Astrocyte (in vitro differentiated cells and primary cell): ENCODE data around the gene RTN3. TPM values are rescaled to one million over a fixed set of nuclear protein-coding genes. Genes with fewer than 3 reads are reported as not detected.

Experiments used
- DNase-seq: peaks from one replicate; pipeline ENCODE4 v3.0.0-alpha.2; 2010; ENCODE audit warnings: low read depth
- FAIRE-seq: peaks from 2 replicates; lab custom pipeline; 2011; peaks lifted over from hg19 to GRCh38; lab: Jason Lieb, UNC
- H2AFZ ChIP-seq: 2 replicates; pipeline ENCODE4 v1.6.0; 2012; ENCODE audit warnings: low read depth, low read length, inconsistent platforms
- H3K27ac ChIP-seq: 2 replicates; pipeline ENCODE4 v1.5.1; 2011; ENCODE audit warnings: low read depth, low read length, inconsistent platforms
- H3K27me3 ChIP-seq: 2 replicates; pipeline ENCODE4 v1.6.0; 2011; ENCODE audit warnings: low read length, inconsistent platforms; ENCODE audit not compliant: insufficient read depth
- H3K36me3 ChIP-seq: 2 replicates; pipeline ENCODE4 v1.5.1; 2011; ENCODE audit warnings: low read length, inconsistent platforms; ENCODE audit not compliant: insufficient read depth
- H3K4me1 ChIP-seq: 2 replicates; pipeline ENCODE4 v1.5.1; 2011; ENCODE audit warnings: low read length, inconsistent platforms; ENCODE audit not compliant: insufficient read depth
- H3K4me2 ChIP-seq: 2 replicates; pipeline ENCODE4 v1.6.0; 2012; ENCODE audit warnings: low read length, inconsistent platforms
- H3K4me3 ChIP-seq: 2 replicates; pipeline ENCODE4 v1.5.1; 2011; ENCODE audit warnings: low read depth, mild to moderate bottlenecking, low read length, inconsistent platforms; ENCODE audit not compliant: insufficient read depth
- H3K79me2 ChIP-seq: 2 replicates; pipeline ENCODE4 v1.6.0; 2012; ENCODE audit warnings: mild to moderate bottlenecking, low read length, inconsistent platforms; ENCODE audit not compliant: insufficient read depth
- H3K9ac ChIP-seq: 2 replicates; pipeline ENCODE4 v1.6.0; 2012; ENCODE audit warnings: mild to moderate bottlenecking, low read length, inconsistent platforms
- H3K9me3 ChIP-seq: 2 replicates; pipeline ENCODE4 v1.5.1; 2012; ENCODE audit warnings: low read depth, mild to moderate bottlenecking, low read length, inconsistent platforms; ENCODE audit not compliant: insufficient read depth
- H4K20me1 ChIP-seq: 2 replicates; pipeline ENCODE4 v1.6.0; 2012; ENCODE audit warnings: low read length, inconsistent platforms; ENCODE audit not compliant: insufficient read depth
- H3K27ac Mint-ChIP-seq: one replicate; pipeline ENCODE4 v1.8.0; 2021; ENCODE audit warnings: mild to moderate bottlenecking, mixed read lengths; ENCODE audit not compliant: unreplicated experiment
- H3K27me3 Mint-ChIP-seq: one replicate; pipeline ENCODE4 v1.8.0; 2021; ENCODE audit warnings: low read depth, mixed read lengths; ENCODE audit not compliant: unreplicated experiment
- H3K36me3 Mint-ChIP-seq: one replicate; pipeline ENCODE4 v1.8.0; 2021; ENCODE audit warnings: low read depth, mixed read lengths; ENCODE audit not compliant: unreplicated experiment
- H3K4me1 Mint-ChIP-seq: one replicate; pipeline ENCODE4 v1.8.0; 2021; ENCODE audit warnings: low read depth, mixed read lengths; ENCODE audit not compliant: unreplicated experiment
- H3K4me3 Mint-ChIP-seq: one replicate; pipeline ENCODE4 v1.8.0; 2021; ENCODE audit warnings: mild to moderate bottlenecking, moderate library complexity, mixed read lengths; ENCODE audit not compliant: unreplicated experiment
- H3K9me3 Mint-ChIP-seq: one replicate; pipeline ENCODE4 v1.8.0; 2021; ENCODE audit warnings: mild to moderate bottlenecking, mixed read lengths; ENCODE audit not compliant: unreplicated experiment
- EZH2 ChIP-seq: IDR thresholded peaks from 2 replicates; pipeline ENCODE4 v1.6.1; 2012; ENCODE audit warnings: mild to moderate bottlenecking, low read length, inconsistent platforms; ENCODE audit not compliant: insufficient read depth
- total RNA-seq: library from RNA; stranded (reverse); gene quantifications from 2 replicates; pipeline ENCODE4 v1.2.1, GENCODE V29; 2021
- TF ChIP-seq, protein P1 (sequence below): IDR thresholded peaks from 2 replicates; pipeline ENCODE4 v1.5.1; 2011; ENCODE audit warnings: low read depth, mild to moderate bottlenecking, inconsistent platforms, low read length, moderate library complexity; ENCODE audit not compliant: insufficient read depth

The RTN3 gene
- total RNA-seq, 1 donor from 2014 or later = 99.5 TPM

DNA sequence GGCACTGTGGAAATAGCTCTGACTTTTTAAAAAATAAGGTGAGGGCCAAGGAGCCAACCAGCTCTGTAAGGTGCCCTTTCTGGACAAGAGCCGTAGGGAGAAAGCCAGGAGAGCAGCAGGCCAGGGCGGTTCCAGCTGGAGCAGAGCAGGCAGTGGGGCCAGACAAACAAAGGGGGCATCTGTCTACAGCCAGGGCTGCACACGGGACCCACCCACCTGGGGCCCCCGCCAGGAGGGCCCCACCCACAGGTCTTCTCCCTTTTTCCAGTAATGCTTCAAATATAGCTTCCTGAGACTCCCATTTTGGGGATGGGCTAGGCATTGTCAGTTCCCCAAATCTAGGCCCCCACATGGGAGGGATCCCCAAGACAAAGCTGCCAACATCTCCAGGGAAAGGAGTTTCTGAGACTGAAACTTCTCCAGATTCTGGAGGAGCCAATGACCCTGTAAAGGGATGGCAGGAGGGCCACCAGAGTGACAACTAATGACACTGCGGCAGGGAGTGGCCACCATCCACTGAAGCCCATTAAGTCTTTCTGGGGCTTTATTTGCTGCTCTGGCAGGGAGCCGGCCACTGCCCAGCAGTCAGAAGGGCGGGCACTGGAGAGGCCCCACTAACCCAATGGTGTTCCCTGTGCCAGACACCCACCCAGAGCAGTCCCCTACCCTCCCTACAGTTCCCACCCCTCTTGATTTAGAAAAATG lies 85.4 kb downstream of the RTN3 start:
- no peak for FAIRE-seq
- Mint-ChIP-seq H3K36me3 (no peaks in the 10 kb centered on the region), H3K27ac (peak overlapping the region; percentile 72), H3K4me1 (peaks cover 19% of the 10 kb centered on the region), H3K27me3 (no peaks in the 10 kb centered on the region), H3K4me3 (peak overlapping the region; percentile 95), H3K9me3 (no peaks in the 10 kb centered on the region)
- TF ChIP-seq, protein P1, sequence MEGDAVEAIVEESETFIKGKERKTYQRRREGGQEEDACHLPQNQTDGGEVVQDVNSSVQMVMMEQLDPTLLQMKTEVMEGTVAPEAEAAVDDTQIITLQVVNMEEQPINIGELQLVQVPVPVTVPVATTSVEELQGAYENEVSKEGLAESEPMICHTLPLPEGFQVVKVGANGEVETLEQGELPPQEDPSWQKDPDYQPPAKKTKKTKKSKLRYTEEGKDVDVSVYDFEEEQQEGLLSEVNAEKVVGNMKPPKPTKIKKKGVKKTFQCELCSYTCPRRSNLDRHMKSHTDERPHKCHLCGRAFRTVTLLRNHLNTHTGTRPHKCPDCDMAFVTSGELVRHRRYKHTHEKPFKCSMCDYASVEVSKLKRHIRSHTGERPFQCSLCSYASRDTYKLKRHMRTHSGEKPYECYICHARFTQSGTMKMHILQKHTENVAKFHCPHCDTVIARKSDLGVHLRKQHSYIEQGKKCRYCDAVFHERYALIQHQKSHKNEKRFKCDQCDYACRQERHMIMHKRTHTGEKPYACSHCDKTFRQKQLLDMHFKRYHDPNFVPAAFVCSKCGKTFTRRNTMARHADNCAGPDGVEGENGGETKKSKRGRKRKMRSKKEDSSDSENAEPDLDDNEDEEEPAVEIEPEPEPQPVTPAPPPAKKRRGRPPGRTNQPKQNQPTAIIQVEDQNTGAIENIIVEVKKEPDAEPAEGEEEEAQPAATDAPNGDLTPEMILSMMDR = no peak
- no peak for TF ChIP-seq EZH2
- H3K4me2 ChIP-seq = peak overlapping the region; percentile 94
- H3K4me1 ChIP-seq = peaks cover 25% of the 10 kb centered on the region
- H2AFZ ChIP-seq = no peak overlapping the region
- peak overlapping the region; percentile 82 for H3K4me3 ChIP-seq
- DNase-seq = no peak
- peaks cover 32% of the 10 kb centered on the region for H3K79me2 ChIP-seq
- no peaks in the 10 kb centered on the region for H3K36me3 ChIP-seq
- H4K20me1 ChIP-seq = peaks cover 43% of the 10 kb centered on the region
- no peaks in the 10 kb centered on the region for H3K9me3 ChIP-seq
- peak overlapping the region; percentile 56 for H3K27ac ChIP-seq
- H3K9ac ChIP-seq = peak overlapping the region; percentile 88
- no peaks in the 10 kb centered on the region for H3K27me3 ChIP-seq

DNA sequence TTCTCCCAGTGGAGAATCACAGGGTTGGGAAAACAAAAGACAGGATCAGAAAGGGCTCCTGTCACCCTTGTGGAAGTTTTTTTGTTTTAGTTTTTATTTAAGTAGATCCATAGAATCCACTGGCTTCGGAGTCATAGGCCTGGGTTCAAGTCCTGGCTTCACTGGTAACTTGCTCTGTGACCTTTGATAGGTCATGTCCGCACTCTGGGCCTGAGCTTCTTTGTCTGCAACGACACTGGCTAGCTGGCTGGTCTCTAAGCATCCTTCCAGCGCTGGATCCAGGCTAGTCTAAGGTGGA lies 85.9 kb downstream of the RTN3 start:
- no peaks in the 10 kb centered on the region for H3K27me3 ChIP-seq
- Mint-ChIP-seq H3K27ac (peak overlapping the region; percentile 75), H3K4me1 (peaks cover 15% of the 10 kb centered on the region), H3K4me3 (peak overlapping the region; percentile 95), H3K27me3 (no peaks in the 10 kb centered on the region), H3K36me3 (no peaks in the 10 kb centered on the region), H3K9me3 (no peaks in the 10 kb centered on the region)
- peak overlapping the region; percentile 56 for H3K27ac ChIP-seq
- FAIRE-seq = no peak
- H4K20me1 ChIP-seq = peaks cover 38% of the 10 kb centered on the region
- peak overlapping the region; percentile 82 for H3K4me3 ChIP-seq
- TF ChIP-seq, protein P1 = no peak
- TF ChIP-seq EZH2 = no peak
- H3K4me1 ChIP-seq = peaks cover 25% of the 10 kb centered on the region
- H3K9me3 ChIP-seq = no peaks in the 10 kb centered on the region
- H2AFZ ChIP-seq = no peak overlapping the region
- DNase-seq = no peak
- H3K36me3 ChIP-seq = no peaks in the 10 kb centered on the region
- H3K4me2 ChIP-seq = peak overlapping the region; percentile 94
- peaks cover 32% of the 10 kb centered on the region for H3K79me2 ChIP-seq
- H3K9ac ChIP-seq = peak overlapping the region; percentile 88

DNA sequence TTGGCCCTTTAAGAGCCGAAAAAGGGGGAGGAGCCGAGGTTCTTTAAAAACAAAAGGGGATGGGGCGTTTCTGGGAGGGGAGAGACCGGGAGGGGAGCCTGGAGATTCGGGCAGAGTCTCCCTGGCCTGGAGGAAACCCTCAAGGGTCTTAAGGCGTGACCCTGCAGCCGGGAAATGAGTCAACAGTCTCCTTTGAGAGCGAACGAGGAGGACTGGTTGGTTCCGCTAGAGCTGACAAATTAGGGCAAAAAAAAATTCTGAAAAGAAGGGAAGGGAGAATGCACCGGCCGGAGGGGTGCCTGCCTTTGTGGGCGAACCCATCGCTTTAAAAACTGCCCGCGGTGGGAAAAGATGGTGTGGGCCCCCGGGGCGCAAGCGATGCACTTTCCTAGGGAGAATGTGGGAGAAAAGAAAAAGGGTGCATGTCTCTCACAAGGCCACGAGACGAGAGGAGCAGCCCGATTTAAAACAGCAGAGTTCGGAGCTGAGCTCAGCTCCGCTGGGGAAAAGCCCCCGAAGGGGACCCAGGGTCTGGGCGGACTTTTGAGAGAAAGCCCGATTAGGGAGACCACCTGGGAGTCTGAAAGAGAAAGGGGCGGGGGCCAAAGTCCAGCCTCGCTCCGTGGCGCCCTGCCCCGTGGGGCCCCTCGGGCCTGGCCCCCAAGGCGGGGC lies 86.4 kb downstream of the RTN3 start:
- Histone ChIP-seq H3K9me3 (no peaks in the 10 kb centered on the region), H3K9ac (peak overlapping the region; percentile 88), H3K27me3 (no peaks in the 10 kb centered on the region), H4K20me1 (peaks cover 38% of the 10 kb centered on the region), H3K27ac (peak overlapping the region; percentile 56), H3K36me3 (no peaks in the 10 kb centered on the region), H3K4me2 (peak overlapping the region; percentile 94), H3K4me1 (peaks cover 20% of the 10 kb centered on the region), H3K79me2 (peaks cover 32% of the 10 kb centered on the region), H3K4me3 (peak overlapping the region; percentile 82), H2AFZ (peak overlapping the region; percentile 43)
- Mint-ChIP-seq H3K27me3 (no peaks in the 10 kb centered on the region), H3K27ac (peak overlapping the region; percentile 75), H3K36me3 (no peaks in the 10 kb centered on the region), H3K9me3 (no peaks in the 10 kb centered on the region), H3K4me3 (peak overlapping the region; percentile 95), H3K4me1 (peaks cover 15% of the 10 kb centered on the region)
- TF ChIP-seq, protein P1 = no peak
- TF ChIP-seq EZH2 = no peak
- FAIRE-seq (peak; percentile 50), DNase-seq (peak; percentile 73)
